ENCODE results near the gene BIRC3. TPM values are rescaled to one million over a fixed set of nuclear protein-coding genes. Genes with fewer than 3 reads are reported as not detected.
A peak's percentile ranks its signal among the peaks of the same experiment; 100 is the strongest.

The BIRC3 gene
- total RNA-seq, 1 donor, result 1.8 TPM

- H3K36me3 ChIP-seq (ENCODE audit: insufficient read depth, low read length), result no peaks in the 10 kb centered on the region
- H3K4me1 ChIP-seq (ENCODE audit: insufficient read depth, low read length), result peaks cover 29% of the 10 kb centered on the region
- peak overlapping the region; percentile 74 for H3K4me3 ChIP-seq (ENCODE audit: insufficient read depth, low read length)
- DNase-seq (ENCODE audit: insufficient read length, low spot score, missing footprints), result no peak
- H2AFZ ChIP-seq (ENCODE audit: low read length), result peak overlapping the region; percentile 66
- H3K27me3 ChIP-seq (ENCODE audit: insufficient read depth, low read length), result no peaks in the 10 kb centered on the region
- TF ChIP-seq CTCF (IDR thresholded peaks at IDR 0.05; ENCODE audit: extremely low read depth, low read depth, low read length), result no peak
- no peaks in the 10 kb centered on the region for H4K20me1 ChIP-seq (ENCODE audit: insufficient read depth, low read length)
- H3K79me2 ChIP-seq (ENCODE audit: insufficient read depth, low read length), result no peaks in the 10 kb centered on the region
- H3K27ac ChIP-seq (ENCODE audit: low read depth, low read length), result no peak overlapping the region
- H3K4me2 ChIP-seq (ENCODE audit: insufficient read depth, low read length), result peak overlapping the region; percentile 92
- H3K9me3 ChIP-seq (ENCODE audit: low read depth, low read length), result no peaks in the 10 kb centered on the region
These were observed 48.3 kb upstream of the BIRC3 start for GRCh38 chr11:102268985-102269470.

- Histone ChIP-seq H2AFZ (ENCODE audit: low read length) (no peak overlapping the region), H3K4me3 (ENCODE audit: insufficient read depth, low read length) (no peak overlapping the region), H3K4me1 (ENCODE audit: insufficient read depth, low read length) (peaks cover 29% of the 10 kb centered on the region), H3K4me2 (ENCODE audit: insufficient read depth, low read length) (peak overlapping the region; percentile 22), H4K20me1 (ENCODE audit: insufficient read depth, low read length) (no peaks in the 10 kb centered on the region), H3K27ac (ENCODE audit: low read depth, low read length) (no peak overlapping the region), H3K27me3 (ENCODE audit: insufficient read depth, low read length) (no peaks in the 10 kb centered on the region), H3K36me3 (ENCODE audit: insufficient read depth, low read length) (no peaks in the 10 kb centered on the region), H3K9me3 (ENCODE audit: low read depth, low read length) (no peaks in the 10 kb centered on the region), H3K79me2 (ENCODE audit: insufficient read depth, low read length) (no peaks in the 10 kb centered on the region)
- peak; percentile 85 for DNase-seq (ENCODE audit: insufficient read length, low spot score, missing footprints)
- TF ChIP-seq CTCF (IDR thresholded peaks at IDR 0.05; ENCODE audit: extremely low read depth, low read depth, low read length), result no peak
These were observed 47.4 kb upstream of the BIRC3 start for GRCh38 chr11:102269927-102270326.

GRCh38 chr11:102272047-102272824 is 45.0 kb upstream of the BIRC3 start:
- no peaks in the 10 kb centered on the region for H3K79me2 ChIP-seq (ENCODE audit: insufficient read depth, low read length)
- no peak overlapping the region for H3K4me3 ChIP-seq (ENCODE audit: insufficient read depth, low read length)
- no peak for TF ChIP-seq CTCF (IDR thresholded peaks at IDR 0.05; ENCODE audit: extremely low read depth, low read depth, low read length)
- no peak for DNase-seq (ENCODE audit: insufficient read length, low spot score, missing footprints)
- H3K9me3 ChIP-seq (ENCODE audit: low read depth, low read length), result no peaks in the 10 kb centered on the region
- H4K20me1 ChIP-seq (ENCODE audit: insufficient read depth, low read length), result no peaks in the 10 kb centered on the region
- H3K27ac ChIP-seq (ENCODE audit: low read depth, low read length), result no peak overlapping the region
- H3K4me1 ChIP-seq (ENCODE audit: insufficient read depth, low read length), result peaks cover 41% of the 10 kb centered on the region
- no peak overlapping the region for H2AFZ ChIP-seq (ENCODE audit: low read length)
- no peak overlapping the region for H3K4me2 ChIP-seq (ENCODE audit: insufficient read depth, low read length)
- no peaks in the 10 kb centered on the region for H3K36me3 ChIP-seq (ENCODE audit: insufficient read depth, low read length)
- no peaks in the 10 kb centered on the region for H3K27me3 ChIP-seq (ENCODE audit: insufficient read depth, low read length)

GRCh38 chr11:102274628-102275027 is 42.7 kb upstream of the BIRC3 start:
- TF ChIP-seq CTCF (IDR thresholded peaks at IDR 0.05; ENCODE audit: extremely low read depth, low read depth, low read length), result no peak
- no peaks in the 10 kb centered on the region for H3K79me2 ChIP-seq (ENCODE audit: insufficient read depth, low read length)
- H3K27me3 ChIP-seq (ENCODE audit: insufficient read depth, low read length), result no peaks in the 10 kb centered on the region
- no peak overlapping the region for H3K4me3 ChIP-seq (ENCODE audit: insufficient read depth, low read length)
- H3K4me1 ChIP-seq (ENCODE audit: insufficient read depth, low read length), result peaks cover 21% of the 10 kb centered on the region
- H3K4me2 ChIP-seq (ENCODE audit: insufficient read depth, low read length), result no peak overlapping the region
- H4K20me1 ChIP-seq (ENCODE audit: insufficient read depth, low read length), result no peaks in the 10 kb centered on the region
- DNase-seq (ENCODE audit: insufficient read length, low spot score, missing footprints), result no peak
- H3K27ac ChIP-seq (ENCODE audit: low read depth, low read length), result no peak overlapping the region
- H2AFZ ChIP-seq (ENCODE audit: low read length), result no peak overlapping the region
- H3K9me3 ChIP-seq (ENCODE audit: low read depth, low read length), result no peaks in the 10 kb centered on the region
- H3K36me3 ChIP-seq (ENCODE audit: insufficient read depth, low read length), result no peaks in the 10 kb centered on the region
